Gastroesophageal sphincter (tissue), 3 donors: ENCODE data around the gene SPIN1.

Experiments
- CTCF ChIP-seq, 4 experiments: fragments of 200-600 bp in 2 of 4; fragments of 450-650 bp in 2 of 4; sonication (generic) in 1 of 4; IDR thresholded peaks; one replicate each; pipeline ENCODE4 v1.5.1; 2017 to 2019; ENCODE audit warnings: antibody characterized with exemption in 4 of 4, mild to moderate bottlenecking in 2 of 4, moderate library complexity in 2 of 4
- EP300 ChIP-seq: sonication (generic); formaldehyde crosslinking; IDR thresholded peaks from one replicate; pipeline ENCODE4 v1.6.1; 2017; ENCODE audit warnings: antibody characterized with exemption, mild to moderate bottlenecking
- POLR2A ChIP-seq, 2 donors: fragments of 450-650 bp; IDR thresholded peaks; one replicate each; pipeline ENCODE4 v1.6.1; 2017; ENCODE audit warnings: antibody characterized with exemption in 2 of 2, mild to moderate bottlenecking in 2 of 2, moderate library complexity in 1 of 2
- POLR2AphosphoS5 ChIP-seq: sonication (generic); formaldehyde crosslinking; IDR thresholded peaks from one replicate; pipeline ENCODE4 v1.6.1; 2017; ENCODE audit warnings: antibody characterized with exemption

- TF ChIP-seq CTCF (IDR thresholded peaks at IDR 0.05) (no peak), POLR2A (IDR thresholded peaks at IDR 0.05) (no peak), EP300 (no peak), POLR2AphosphoS5 (no peak)
These were observed 59.2 kb downstream of the SPIN1 start for GRCh38 chr9:88447431-88447830.
